GM12874 (cell line): ENCODE measurements around the gene DCTN4.

Experiments used
- TF ChIP-seq, protein P1 (sequence below): IDR thresholded peaks from 2 replicates; pipeline ENCODE4 v1.5.1; 2011; ENCODE audit warnings: low read depth, mild to moderate bottlenecking, control low read depth, low read length, moderate library complexity; ENCODE audit not compliant: insufficient read depth

DCTN4 gene

DNA sequence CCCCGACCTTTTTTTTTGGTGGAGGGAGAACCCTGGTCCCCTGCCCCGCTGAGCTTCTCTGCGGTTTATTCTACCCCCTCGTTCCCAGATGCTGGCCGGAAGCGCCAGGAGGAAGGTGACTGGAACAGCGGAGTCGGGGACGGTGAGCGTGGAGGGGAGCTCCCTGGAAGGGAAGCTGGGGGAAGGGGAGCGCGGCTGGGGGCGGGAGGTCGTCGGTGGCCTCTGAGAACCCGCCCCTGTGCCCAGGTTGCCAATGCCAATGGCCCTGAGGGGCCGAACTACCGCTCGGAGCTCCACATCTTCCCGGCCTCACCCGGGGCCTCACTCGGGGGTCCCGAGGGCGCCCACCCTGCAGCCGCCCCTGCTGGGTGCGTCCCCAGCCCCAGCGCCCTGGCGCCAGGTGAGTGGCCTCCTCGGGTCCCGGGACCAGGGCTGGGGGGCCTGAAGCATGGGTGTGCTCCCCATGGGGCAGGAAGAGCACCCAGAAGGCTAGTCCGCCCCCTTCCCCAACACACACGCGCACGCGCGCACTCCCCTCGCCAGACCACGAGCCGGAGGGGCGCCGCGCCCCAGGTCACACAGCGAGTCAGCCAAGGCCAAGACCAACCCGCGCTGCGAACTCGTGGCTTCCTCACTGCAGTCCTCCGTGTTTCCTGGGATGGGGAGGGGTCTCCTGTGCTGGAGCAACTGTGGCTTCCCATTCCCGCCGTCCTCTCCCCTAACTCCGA is 87.1 kb downstream of the DCTN4 start:
- TF ChIP-seq, protein P1, sequence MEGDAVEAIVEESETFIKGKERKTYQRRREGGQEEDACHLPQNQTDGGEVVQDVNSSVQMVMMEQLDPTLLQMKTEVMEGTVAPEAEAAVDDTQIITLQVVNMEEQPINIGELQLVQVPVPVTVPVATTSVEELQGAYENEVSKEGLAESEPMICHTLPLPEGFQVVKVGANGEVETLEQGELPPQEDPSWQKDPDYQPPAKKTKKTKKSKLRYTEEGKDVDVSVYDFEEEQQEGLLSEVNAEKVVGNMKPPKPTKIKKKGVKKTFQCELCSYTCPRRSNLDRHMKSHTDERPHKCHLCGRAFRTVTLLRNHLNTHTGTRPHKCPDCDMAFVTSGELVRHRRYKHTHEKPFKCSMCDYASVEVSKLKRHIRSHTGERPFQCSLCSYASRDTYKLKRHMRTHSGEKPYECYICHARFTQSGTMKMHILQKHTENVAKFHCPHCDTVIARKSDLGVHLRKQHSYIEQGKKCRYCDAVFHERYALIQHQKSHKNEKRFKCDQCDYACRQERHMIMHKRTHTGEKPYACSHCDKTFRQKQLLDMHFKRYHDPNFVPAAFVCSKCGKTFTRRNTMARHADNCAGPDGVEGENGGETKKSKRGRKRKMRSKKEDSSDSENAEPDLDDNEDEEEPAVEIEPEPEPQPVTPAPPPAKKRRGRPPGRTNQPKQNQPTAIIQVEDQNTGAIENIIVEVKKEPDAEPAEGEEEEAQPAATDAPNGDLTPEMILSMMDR = no peak

GRCh38 chr5:150670948-150671310 is 87.9 kb downstream of the DCTN4 start:
- TF ChIP-seq, protein P1 = no peak

GRCh38 chr5:150670275-150670947 is 88.4 kb downstream of the DCTN4 start:
- TF ChIP-seq, protein P1 = no peak

GRCh38 chr5:150665044-150665443 is 93.8 kb downstream of the DCTN4 start:
- TF ChIP-seq, protein P1 = no peak

DNA sequence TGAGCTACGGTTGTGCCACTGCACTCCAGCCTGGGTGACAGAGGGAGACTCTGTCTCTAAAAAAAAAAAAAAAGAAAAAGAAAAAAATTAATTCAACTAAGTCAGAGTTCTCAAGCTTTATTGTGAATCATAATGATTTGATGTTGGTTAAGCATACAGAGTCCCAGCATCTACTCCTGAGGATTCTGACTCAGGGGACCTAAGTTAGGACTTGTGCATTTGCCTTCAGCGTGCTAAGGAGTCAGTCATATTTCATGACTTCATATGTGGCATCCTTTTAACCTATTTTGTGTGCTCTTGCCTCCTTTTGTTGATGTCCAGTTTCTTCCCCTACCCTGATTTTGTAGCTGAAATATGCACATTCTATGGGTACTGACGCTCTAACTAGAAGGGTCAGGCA is 94.9 kb downstream of the DCTN4 start:
- TF ChIP-seq, protein P1 = no peak

GRCh38 chr5:150662731-150663516 is 95.9 kb downstream of the DCTN4 start:
- TF ChIP-seq, protein P1 = no peak
